OCI-LY1 (cell line): ENCODE results near the gene LCOR.

Experiments used
- CTCF ChIP-seq: fragments of 200-600 bp; sonication (generic), shearing (Covaris generic); IDR thresholded peaks from 2 replicates; pipeline ENCODE4 v1.5.1; 2017; ENCODE audit warnings: mild to moderate bottlenecking, antibody characterized with exemption, low read length, moderate library complexity, mixed read lengths
- EZH2 ChIP-seq: fragments of 200-600 bp; sonication (generic), shearing (Covaris generic); IDR thresholded peaks from 2 replicates; pipeline ENCODE4 v1.8.0; 2017; ENCODE audit warnings: borderline replicate concordance, mixed run types, mild to moderate bottlenecking, antibody characterized with exemption, low read length, moderate library complexity, mixed read lengths

- no peak for TF ChIP-seq CTCF
- no peak for TF ChIP-seq EZH2
Observed at GRCh38 chr10:97004591-97004990, 172.5 kb downstream of the LCOR start.
